ENCODE data around the gene CCSER2.
A peak's percentile ranks its signal among the peaks of the same experiment; 100 is the strongest.
"Not testable (repeated sequence)": the region's sequence is repeated elsewhere in the genome, so short reads cannot be mapped to it uniquely, and the experiment has no call there.

CCSER2 gene

GRCh38 chr10:84311576-84311975, 16.8 kb upstream of the CCSER2 start:
- in situ Hi-C loops (cut with HindIII; ENCODE audit: low sequenced_read_pairs), result no loop called here
- no peak overlapping the region for H3K4me3 ChIP-seq (ENCODE audit: low read depth, low read length)
- TF ChIP-seq CTCF (IDR thresholded peaks at IDR 0.05; ENCODE audit: low read depth, low read length), result no peak
- DNase-seq (ENCODE audit: low read depth, low spot score), result no peak

- in situ Hi-C loops (cut with HindIII; ENCODE audit: low sequenced_read_pairs), result no loop called here
- DNase-seq (ENCODE audit: low read depth, low spot score), result no peak
- TF ChIP-seq CTCF (IDR thresholded peaks at IDR 0.05; ENCODE audit: low read depth, low read length), result no peak
- no peak overlapping the region for H3K4me3 ChIP-seq (ENCODE audit: low read depth, low read length)
These were observed 15.6 kb upstream of the CCSER2 start for GRCh38 chr10:84312816-84313215.

GRCh38 chr10:84314275-84314674, 14.1 kb upstream of the CCSER2 start:
- no peak overlapping the region for H3K4me3 ChIP-seq (ENCODE audit: low read depth, low read length)
- in situ Hi-C loops (cut with HindIII; ENCODE audit: low sequenced_read_pairs), result no loop called here
- DNase-seq (ENCODE audit: low read depth, low spot score), result no peak
- no peak for TF ChIP-seq CTCF (IDR thresholded peaks at IDR 0.05; ENCODE audit: low read depth, low read length)

GRCh38 chr10:84317174-84317573, 11.2 kb upstream of the CCSER2 start:
- no peak for DNase-seq (ENCODE audit: low read depth, low spot score)
- in situ Hi-C loops (cut with HindIII; ENCODE audit: low sequenced_read_pairs), result no loop called here
- no peak for TF ChIP-seq CTCF (IDR thresholded peaks at IDR 0.05; ENCODE audit: low read depth, low read length)

GRCh38 chr10:84321902-84322301, 6.5 kb upstream of the CCSER2 start:
- in situ Hi-C loops (cut with HindIII; ENCODE audit: low sequenced_read_pairs), result no loop called here
- no peak overlapping the region for H3K4me3 ChIP-seq (ENCODE audit: low read depth, low read length)
- DNase-seq (ENCODE audit: low read depth, low spot score), result no peak
- TF ChIP-seq CTCF (IDR thresholded peaks at IDR 0.05; ENCODE audit: low read depth, low read length), result no peak

More at GRCh38 chr10:84317174-84317573, 11.2 kb upstream of the CCSER2 start:
- no peak overlapping the region for H3K4me3 ChIP-seq (ENCODE audit: low read depth, low read length)

- in situ Hi-C loops (cut with HindIII; ENCODE audit: low sequenced_read_pairs); H3K4me3 ChIP-seq (ENCODE audit: low read depth, low read length); DNase-seq (ENCODE audit: low read depth, low spot score): not testable (repeated sequence)
These were observed 4.8 kb upstream of the CCSER2 start for GRCh38 chr10:84323566-84323965.

GRCh38 chr10:84326995-84327394, 1.4 kb upstream of the CCSER2 start:
- DNase-seq (ENCODE audit: low read depth, low spot score); in situ Hi-C loops (cut with HindIII; ENCODE audit: low sequenced_read_pairs); H3K4me3 ChIP-seq (ENCODE audit: low read depth, low read length): not testable (repeated sequence)

GRCh38 chr10:84329196-84329611, 815 bp downstream of the CCSER2 start:
- peak; percentile 63 for DNase-seq (ENCODE audit: low read depth, low spot score)
- no peak for TF ChIP-seq CTCF (IDR thresholded peaks at IDR 0.05; ENCODE audit: low read depth, low read length)
- H3K4me3 ChIP-seq (ENCODE audit: low read depth, low read length), result peak overlapping the region; percentile 58
- in situ Hi-C loops (cut with HindIII; ENCODE audit: low sequenced_read_pairs), result no loop called here

Measured in astrocyte of the spinal cord (primary cell).